HG02759 (cell line): ENCODE results near the gene COA8.
"Not testable (repeated sequence)": the region's sequence is repeated elsewhere in the genome, so short reads cannot be mapped to it uniquely, and the experiment has no call there.

Experiments used
- ATAC-seq: cut with Tn5 transposase; IDR thresholded peaks from one replicate; pipeline ENCODE4 v1.9.1; 2021; ENCODE audit warnings: mild to moderate bottlenecking, moderate library complexity; ENCODE audit not compliant: unreplicated experiment

Gene COA8

DNA sequence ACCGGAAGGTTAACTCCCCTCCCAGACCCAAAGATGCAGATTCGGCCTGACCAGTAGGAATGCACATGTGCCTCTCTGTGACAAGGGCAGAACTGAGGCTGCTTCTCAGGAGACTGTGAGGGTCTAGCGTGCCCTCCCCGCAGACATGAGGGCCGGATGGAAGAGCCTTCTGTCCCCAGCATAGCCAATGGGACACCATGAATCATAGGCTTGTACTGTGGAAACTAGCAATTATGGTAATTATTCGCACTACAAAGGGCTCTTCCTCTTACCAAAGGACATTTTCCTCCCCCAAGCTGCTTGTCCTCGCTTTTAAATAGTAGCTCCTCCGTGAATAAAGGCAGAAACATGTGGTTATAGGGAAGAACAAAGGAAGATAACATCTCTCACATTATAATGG, 6.2 kb downstream of the COA8 start:
- ATAC-seq = no peak

DNA sequence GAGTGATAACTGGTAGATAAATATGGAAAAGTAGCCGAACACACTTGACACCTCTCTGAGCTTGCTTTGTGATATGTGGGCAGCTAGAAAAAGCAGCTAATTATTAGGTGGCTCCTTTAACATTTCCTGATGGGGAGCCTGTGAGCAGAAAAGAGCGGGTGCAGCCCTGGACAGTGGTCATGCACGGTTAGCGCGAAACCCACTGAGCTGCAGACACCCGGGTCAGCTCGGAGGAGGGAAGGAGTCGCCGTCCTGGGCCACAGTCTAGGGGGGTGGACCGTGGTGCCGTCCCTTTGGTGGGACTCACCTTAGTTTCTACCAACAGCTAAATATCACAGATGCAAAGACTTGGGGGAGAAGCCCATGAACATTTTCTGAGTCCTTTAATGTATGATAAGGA, 6.6 kb downstream of the COA8 start:
- ATAC-seq = no peak

DNA sequence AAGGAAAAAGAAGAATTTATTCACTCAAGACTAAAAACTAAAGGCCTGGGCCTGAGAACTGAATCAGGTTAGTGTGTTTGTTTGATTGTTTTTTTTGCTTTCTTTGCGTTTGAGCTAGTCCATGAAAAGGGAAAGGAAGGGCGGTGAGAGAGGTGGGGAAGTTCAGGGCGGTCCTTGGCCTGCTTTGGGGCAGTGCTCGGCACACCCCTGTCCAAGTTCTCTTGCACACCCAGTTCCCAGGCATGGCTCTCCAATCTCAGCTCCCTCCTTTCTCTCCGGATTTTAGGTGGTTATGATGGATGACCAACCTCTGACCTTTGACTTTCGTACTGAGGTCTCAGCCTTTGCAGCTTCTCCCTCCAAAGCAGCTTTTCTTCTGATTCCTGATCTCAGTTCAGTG, 11.3 kb downstream of the COA8 start:
- ATAC-seq = no peak

DNA sequence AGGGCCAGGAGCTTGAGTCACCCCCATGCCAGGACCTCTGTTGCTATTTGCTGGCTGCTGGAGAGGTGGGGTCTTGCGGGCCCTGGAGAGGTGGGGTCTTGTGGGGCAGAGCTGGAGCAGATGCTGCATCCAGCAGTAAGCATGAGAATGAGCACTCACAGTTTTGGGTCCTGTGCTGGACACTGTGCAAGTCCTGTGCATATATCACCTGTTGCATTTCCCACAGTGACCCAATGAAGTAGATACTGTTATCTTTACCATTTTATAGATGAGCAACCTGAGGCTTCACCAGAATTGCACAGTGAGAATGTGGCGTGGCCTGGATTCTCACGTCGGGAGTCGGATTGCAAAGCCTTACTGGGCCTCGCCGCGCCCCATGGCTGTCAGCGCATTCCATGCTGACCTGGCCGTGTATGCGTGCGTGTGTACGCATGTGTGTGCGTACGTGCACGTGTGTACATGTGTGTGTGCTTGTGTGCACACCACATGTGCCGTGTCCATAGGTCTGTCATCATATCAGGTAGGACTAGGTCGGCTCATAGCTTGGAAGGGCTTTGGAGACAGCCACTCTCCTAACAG, 12.0 kb downstream of the COA8 start:
- no peak for ATAC-seq

DNA sequence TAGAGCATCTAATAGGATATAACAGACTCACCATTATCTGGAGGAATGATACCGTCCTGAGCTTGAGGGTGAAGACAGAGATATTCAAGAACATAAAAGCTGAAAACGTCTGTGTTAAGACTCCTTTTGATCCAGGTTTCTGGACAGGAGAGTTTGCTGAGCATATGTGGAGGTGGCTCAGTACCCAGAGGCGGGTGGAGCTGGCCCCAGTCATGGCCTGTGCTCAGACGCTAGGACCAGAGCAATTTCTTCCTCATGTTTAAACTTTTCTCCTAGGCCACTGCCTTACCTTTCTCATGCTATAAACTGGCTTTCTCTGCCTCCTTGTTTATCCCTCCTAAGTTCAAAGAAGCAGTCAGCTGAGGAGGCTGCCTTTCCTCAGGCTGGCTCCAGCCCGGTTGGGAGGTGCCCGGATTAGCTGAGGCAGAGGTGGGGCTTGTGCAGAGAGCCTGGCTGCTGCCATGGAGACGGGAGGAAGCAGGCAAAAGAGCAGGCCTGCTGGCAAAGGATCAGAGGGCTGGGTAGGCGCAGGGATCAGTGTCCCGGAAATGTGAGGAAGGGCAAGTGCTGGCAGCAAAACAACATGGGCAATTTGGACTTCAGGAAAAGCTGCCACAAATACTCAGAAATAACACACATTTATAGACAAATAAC, 13.7 kb downstream of the COA8 start:
- ATAC-seq = no peak

DNA sequence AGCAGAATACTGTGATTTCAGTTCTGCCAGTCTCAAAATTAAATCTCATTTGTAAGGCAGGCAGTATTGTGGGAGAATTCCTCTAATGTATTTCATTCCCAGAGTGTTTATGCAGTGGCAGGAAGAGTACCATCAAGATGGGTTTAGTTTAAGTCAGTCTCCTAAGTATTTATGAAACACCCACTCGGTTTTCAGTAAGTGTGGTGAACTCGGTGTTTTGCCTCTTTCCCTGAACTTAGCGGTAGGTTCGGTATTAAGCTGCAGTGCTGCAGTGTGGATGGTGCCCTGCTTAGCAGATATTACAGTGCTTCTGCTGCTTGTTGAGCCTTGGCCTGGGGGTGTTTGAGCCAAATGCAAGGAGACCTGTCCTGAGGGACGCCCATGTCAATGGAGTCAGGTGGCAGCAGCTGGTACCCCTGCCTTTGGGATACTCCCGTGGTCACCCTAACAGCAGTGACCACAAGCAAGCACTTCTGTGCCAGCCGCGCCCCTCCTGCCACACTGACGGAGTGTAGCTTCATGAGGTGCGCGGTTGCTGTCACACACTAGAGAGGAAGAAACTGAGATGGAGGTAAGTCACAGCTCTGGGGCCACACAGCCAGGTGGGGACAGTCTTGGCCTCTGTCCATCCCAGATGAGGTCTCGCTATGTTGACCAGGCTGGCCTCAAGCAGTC, 15.8 kb downstream of the COA8 start:
- ATAC-seq = no peak

DNA sequence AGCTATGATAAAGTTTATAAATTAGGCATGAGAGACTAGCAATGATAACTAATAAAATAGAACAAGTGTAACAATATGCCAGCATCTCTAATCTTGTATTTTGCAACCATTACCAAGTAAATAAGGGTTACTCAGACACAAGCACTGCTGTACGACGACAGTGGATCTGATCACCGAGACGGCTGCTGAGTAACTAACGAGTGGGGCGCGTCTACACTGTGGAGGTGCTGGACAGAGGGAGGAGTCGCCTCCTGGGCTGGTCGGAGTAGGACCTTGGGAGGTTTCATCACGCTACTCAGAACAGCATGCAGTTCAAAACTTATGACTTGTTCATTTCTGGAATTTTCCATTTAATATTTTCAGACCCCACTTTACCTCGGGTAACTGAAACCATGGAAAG, 18.4 kb downstream of the COA8 start:
- ATAC-seq = no peak

DNA sequence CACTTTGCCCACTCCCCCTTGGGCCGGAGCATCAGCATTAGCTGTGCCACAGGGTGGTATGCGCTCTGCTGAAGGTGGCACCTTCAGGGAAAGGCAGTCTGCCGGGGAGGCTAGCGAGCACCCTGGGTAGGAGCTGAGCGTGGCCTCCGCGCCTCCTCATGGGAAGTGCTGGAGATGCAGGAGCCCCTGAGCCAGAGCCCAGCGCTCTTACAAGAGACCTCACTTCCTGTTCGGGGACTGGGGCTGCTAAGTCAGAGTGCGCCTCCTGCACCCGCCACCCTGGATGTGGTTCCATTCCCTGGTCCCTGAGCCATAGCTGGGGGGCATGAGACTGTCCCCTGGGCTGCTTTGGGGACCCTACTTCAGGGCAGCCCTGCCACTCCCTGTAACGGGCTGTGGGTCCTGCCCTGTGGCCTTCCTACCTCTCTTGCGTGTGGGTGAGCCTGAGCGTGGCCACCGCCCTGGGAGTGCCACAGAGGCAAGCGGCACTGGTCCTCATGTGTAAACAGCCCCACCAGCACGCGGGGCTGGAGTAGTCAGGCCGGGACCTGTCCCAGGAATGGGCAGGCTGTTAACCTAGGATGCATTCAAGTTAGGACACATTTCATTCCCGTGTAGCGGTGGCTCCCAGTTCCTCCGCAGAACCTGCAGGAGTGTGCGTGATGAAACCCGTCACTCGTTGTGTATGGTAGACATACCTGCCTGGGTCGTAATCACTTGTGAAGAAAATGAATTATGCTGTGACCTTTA, 19.4 kb downstream of the COA8 start:
- no peak for ATAC-seq

DNA sequence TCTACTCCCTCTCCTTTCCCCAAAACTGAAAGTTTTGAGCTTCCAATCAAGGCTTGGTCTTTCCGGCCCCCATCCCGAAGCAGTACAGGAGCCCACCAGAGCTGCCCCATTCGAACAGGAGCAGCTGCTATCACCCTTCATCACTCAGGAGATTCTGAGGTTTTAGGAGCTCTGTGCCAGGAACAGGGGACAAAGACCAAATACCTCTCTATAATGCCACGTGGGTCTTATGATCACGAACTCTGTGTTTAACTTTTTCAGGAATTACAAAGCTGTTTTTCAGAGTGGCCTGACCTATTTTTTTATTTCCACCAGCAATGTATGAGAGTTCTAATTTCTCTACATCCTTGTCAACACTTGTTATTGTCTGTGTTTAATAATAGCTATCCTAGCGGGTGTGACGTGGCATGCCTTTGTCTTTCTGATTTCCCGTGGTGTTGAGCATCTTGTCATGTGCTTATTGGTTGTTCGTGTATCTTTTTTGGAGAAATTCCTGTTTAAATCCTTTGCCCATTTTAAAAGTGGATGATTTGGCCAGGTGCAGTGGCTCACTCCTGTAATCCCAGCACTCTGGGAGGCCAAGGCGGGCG, 21.7 kb downstream of the COA8 start:
- no peak for ATAC-seq

DNA sequence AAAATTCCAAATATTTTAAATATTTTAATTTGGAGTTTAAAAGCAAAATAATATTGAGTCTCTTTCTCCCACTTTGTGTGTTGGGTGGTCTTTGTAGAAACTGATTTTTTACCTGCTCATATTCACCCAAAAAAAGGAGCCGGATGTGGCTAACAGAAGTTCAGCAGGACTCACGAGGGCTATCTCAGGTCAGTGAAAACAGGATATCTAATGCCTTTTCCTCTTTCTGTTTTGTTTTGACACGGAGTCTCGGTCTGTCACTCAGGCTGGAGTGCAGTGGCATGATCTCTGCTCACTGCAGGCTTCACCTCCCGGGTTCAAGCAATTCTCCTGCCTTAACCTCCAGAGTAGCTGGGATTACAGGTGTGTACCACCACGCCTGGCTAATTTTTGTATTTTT, 30.8 kb downstream of the COA8 start:
- ATAC-seq = peak; percentile 92

DNA sequence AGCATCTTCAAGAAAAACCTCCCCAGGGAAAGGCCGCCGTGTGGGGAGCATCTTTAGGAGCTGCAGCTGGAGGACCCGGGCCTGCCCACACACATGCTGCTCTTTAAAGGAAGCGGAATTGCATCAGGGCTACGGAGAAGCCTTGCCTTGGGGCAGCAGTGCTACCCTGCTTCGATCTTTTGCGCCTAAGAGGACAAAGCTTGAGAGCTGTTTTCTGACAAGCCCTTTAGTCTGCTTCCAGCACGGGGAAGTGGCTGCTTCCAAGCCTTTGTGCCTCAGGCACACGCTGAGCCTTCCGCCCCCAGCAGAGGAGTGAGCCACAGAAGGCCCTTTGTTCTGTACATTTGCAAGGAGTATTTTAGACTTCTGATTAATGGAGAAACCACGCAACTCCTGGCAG, 31.5 kb downstream of the COA8 start:
- no peak for ATAC-seq

DNA sequence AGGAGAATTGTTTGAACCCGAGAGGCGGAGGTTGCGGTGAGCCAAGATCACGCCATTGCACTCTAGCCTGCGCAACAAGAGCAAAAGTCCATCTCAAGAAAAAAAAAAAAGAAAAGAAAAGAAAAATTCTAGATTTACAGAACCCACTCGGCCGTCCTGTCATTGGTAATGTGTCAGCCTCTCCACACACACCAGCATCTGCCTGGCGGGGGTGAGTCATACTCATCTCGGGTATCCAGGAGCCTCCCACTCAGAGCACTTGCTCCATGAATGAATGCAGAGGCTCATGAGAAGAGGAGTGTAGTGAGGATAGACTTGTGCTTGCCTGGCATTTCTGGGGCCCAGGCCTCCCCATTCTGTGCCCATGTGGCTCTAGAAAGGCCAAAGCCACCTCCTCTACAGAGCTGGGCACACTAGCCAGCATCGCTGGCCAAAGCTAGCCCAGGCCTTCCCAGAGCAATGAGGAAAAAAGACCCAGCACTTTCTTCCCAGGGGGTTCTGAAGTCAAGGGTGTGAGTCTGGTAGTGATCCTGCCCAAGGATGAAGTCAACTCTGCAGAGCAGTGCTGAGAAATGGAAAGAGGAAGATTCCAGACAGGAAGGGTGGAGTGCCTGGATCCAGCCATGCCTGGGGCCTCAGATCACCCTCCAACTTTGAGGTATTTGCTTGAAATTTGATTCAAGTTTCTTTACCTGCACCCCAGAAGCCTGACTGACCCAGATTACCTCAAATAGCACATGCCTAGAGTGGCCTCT, 35.0 kb downstream of the COA8 start:
- no peak for ATAC-seq

DNA sequence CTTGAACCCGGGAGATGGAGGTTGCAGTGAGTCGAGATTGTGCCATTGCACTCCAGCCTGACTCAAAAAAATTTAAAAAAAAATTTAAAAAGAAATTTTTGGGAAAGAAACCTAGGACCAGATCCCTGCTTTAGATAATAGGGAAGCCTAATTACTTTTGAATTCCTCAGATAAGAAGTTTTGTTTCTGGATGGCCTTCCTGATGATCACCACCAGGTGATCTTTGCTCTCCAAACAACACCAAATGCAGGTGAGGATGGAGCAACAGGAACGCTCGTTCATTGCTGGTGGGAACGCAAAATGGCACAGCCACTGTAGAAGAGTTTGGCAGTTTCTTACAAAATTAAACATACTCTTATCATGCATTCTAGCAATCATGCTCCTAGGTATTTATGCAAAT, 37.7 kb downstream of the COA8 start:
- ATAC-seq = no peak

DNA sequence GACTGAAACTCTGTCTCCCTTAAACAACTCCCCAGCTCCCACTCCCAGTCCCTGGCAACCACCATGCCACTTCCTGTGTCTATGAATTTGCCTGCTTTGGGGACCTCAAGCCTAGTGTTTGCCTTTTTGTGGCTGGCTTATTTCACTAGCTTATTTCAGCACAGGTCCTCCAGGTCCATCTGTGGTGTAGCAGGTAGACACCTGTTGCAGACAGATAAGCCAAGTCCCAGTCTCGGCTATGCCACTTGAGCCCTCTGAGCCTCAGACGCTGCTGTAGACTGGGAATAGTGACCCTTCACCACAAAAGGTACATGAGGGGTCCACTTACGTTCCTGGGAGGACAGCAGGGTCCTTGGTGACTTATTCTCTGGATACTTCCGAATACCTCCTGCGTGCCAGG, 41.9 kb downstream of the COA8 start:
- no peak for ATAC-seq

DNA sequence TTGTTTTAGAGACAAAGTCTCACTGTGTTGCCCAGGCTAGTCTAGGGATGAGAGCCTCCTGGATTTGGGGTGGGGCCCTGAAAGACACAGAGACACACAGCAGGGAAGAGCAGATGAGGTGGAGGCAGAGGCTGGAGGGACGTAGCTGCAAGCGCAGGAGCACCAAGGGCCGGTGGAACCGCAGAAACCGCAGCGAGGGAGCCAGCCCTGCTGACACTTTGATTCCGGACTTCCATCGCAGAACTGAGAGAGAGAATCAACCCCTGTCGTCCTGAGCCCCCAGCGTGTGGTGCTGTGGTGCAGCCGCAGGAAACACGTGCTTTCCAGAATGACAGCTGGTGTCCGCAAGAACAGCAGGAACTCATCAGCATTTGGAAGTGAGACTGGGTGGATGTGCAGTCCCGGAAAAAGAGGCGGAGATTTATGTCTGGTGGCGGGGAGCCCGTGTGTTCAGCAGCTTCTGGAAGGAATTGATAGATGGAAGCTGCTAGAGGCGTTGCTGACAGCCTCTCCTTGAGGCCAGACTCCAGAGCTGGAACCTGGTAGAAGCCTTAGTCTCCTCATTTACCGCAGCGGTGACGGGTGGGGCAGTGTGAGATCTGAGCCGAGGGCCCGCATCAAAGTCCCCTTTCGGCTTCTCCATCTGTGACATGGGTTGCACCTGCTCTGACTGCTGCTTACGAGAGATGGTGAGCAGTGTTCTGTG, 44.4 kb downstream of the COA8 start:
- peak; percentile 70 for ATAC-seq

DNA sequence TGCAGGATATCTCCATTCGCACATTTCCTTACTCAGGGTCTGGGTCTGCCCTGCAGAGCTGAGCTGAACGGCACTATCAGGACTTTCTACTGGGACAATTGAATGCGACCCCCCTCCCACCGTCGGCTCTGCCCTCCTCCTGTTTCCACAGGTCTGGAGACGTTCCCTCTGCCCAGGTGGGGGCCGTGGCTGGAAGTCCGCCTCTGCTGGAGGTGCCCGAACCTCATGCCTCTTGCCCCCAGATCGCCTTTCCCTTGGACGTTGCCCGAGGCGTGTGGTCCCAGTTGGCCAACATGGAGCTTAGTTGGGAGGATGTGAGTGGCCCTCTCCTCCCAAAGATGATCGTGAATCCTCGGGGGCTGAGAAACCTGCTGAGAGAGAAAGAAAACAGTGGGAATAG, 45.1 kb downstream of the COA8 start:
- ATAC-seq = no peak

DNA sequence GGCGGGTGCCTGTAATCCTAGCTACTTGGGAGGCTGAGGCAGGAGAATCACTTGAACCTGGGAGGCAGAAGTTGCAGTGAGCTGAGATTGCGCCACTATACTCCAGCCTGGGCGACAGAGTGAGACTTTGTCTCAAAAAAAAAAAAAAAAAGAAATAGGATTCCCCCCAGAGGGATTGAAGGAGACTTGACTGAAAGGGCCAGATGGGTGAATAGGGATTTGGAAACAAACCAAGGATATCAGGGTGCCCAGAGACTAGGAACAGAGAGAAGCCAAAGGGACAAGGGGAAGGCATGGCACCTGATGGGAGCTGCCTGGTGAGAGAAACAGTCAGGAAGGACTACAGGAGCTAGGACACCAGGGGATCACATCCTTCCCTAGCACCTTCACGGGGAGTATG, 46.3 kb downstream of the COA8 start:
- ATAC-seq = not testable (repeated sequence)

DNA sequence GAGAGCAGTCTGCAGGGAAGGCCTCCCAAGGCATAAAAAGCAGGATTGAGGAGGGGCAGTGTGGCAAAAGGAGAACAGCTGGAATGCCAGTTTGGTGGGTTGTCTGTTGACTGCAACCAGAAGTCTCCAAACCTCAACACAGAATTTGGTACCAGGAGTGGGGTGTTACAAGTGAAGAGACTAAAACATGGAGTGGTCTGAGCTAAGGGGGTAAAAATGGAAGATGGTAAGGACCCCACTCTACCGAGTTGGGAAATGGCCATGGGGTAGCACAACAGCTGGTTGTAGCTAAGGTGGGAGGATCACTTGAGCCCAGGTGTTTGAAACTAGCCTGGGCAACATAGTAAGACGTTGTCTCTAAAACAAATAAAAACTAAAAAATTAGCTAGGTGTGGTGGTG, 48.5 kb downstream of the COA8 start:
- ATAC-seq = no peak

DNA sequence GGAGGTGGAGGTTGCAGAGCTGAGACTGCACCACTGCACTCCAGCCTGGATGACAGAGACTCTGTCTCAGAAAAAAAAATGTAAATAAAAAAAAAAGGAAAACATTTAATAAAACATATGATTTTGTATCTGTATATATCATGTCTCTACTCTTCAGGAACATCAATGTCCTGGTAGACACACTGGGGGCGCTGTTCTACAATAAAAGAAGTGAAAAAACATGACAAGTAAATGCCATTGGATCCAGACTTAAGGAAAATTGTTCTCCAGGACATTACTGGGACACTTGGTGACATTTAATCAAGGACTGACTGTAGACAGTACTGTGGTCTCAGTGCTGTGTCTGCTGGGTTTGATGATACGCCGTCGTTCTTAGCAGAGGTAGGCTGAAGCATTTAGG, 50.8 kb downstream of the COA8 start:
- ATAC-seq = no peak

DNA sequence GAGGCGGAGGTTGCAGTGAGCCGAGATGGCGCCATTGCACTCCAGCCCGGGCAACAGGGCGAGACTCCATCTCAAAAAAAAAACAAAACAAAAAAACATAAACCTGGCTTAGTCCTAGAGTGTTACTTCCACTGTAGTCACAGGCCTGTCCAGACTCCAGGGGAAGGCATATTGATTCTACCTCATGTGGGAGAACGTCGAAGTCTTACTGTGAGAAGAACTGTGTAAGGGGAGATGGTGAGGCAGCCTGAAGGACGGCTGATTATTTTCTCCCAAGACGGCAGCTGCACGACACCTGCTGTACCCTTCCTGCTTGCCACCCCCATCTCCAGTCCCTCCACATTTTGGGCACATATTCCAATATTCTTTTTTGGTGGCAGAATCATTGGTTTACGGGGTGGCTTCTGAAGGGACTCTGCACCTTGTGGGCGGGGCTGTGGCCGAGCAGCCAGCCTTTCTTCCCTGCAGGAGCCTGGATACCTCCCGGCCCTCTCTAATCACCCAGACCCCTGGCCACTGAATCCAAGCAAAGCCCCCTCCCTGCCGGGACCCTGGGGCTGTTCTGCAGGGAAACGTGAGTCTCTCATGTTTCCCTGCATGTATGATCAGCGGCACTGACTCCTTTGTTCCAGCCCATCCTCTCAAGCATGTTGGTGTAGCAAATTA, 54.0 kb downstream of the COA8 start:
- ATAC-seq = no peak
